Transverse colon (tissue), 4 donors: ENCODE data around the gene MUL1.

Source experiments
- EP300 ChIP-seq: sonication (generic); formaldehyde crosslinking; IDR thresholded peaks from one replicate; pipeline ENCODE4 v1.6.1; 2017; ENCODE audit warnings: antibody characterized with exemption, low read depth
- POLR2AphosphoS5 ChIP-seq, 3 donors: sonication (generic); formaldehyde crosslinking; IDR thresholded peaks; one replicate each; pipeline ENCODE4 v1.6.1; 2016; ENCODE audit warnings: antibody characterized with exemption in 3 of 3
- TF ChIP-seq, protein P1 (sequence below), 5 experiments: fragments of 200-600 bp in 3 of 5; fragments of 450-650 bp in 2 of 5; sonication (generic) in 3 of 5; IDR thresholded peaks; 1 replicate in 2 of 5; 2 replicates in 3 of 5; pipeline ENCODE4 v1.5.1; 2016 to 2017; ENCODE audit warnings: antibody characterized with exemption in 5 of 5, inconsistent platforms in 3 of 5, mild to moderate bottlenecking in 2 of 5, moderate library complexity in 1 of 5

DNA sequence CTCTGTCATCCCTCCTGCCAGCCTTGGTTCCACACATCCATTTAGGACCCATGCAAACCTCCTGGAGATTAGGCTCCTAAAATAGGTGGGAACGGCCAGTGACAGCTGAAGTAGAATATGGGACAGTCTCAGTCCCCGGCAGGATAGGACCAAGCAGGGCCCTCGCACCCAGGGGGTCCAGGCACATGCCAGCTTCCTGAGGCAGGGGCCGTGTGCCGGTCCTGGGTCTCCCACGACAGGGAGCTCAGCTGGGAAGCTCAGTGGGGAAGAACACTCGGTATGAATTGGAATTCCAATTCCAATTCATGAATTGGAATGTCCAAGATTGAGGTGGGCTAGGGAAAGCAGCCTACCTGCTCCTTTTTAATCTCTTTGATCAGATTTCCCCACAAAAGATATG is 9.8 kb downstream of the MUL1 start:
- TF ChIP-seq POLR2AphosphoS5 (IDR thresholded peaks at IDR 0.05) (no peak), EP300 (no peak)
- TF ChIP-seq, protein P1, sequence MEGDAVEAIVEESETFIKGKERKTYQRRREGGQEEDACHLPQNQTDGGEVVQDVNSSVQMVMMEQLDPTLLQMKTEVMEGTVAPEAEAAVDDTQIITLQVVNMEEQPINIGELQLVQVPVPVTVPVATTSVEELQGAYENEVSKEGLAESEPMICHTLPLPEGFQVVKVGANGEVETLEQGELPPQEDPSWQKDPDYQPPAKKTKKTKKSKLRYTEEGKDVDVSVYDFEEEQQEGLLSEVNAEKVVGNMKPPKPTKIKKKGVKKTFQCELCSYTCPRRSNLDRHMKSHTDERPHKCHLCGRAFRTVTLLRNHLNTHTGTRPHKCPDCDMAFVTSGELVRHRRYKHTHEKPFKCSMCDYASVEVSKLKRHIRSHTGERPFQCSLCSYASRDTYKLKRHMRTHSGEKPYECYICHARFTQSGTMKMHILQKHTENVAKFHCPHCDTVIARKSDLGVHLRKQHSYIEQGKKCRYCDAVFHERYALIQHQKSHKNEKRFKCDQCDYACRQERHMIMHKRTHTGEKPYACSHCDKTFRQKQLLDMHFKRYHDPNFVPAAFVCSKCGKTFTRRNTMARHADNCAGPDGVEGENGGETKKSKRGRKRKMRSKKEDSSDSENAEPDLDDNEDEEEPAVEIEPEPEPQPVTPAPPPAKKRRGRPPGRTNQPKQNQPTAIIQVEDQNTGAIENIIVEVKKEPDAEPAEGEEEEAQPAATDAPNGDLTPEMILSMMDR (IDR thresholded peaks at IDR 0.05) = no peak
